IMR-90 (cell line): ENCODE measurements around the gene MCTP1.

Experiments used
- BHLHE40 ChIP-seq: fragments of 150-350 bp; IDR thresholded peaks from 2 replicates; pipeline ENCODE4 v1.6.1; 2016; ENCODE audit warnings: mild to moderate bottlenecking, low read depth, low read length
- MAFK ChIP-seq: IDR thresholded peaks from 2 replicates; pipeline ENCODE4 v1.6.1; 2012; ENCODE audit warnings: low read depth, low read length, improper control_type of control experiment
- MAZ ChIP-seq: IDR thresholded peaks from 2 replicates; pipeline ENCODE4 v1.6.1; 2012; ENCODE audit warnings: low read depth, mild to moderate bottlenecking, low read length, improper control_type of control experiment, moderate library complexity, borderline replicate concordance
- POLR2A ChIP-seq: IDR thresholded peaks from 2 replicates; pipeline ENCODE4 v1.6.1; 2012; ENCODE audit warnings: mild to moderate bottlenecking, low read depth, low read length
- RAD21 ChIP-seq: IDR thresholded peaks from 2 replicates; pipeline ENCODE4 v1.6.1; 2012; ENCODE audit warnings: low read length, improper control_type of control experiment
- RCOR1 ChIP-seq: IDR thresholded peaks from 2 replicates; pipeline ENCODE4 v1.6.1; 2012; ENCODE audit warnings: mild to moderate bottlenecking, low read length, improper control_type of control experiment; ENCODE audit not compliant: insufficient replicate concordance
- RFX5 ChIP-seq: IDR thresholded peaks from 2 replicates; pipeline ENCODE4 v1.8.0; 2012; ENCODE audit warnings: low read depth, mild to moderate bottlenecking, low read length, moderate library complexity
- SMC3 ChIP-seq: fragments of 150-350 bp; IDR thresholded peaks from 2 replicates; pipeline ENCODE4 v1.6.1; 2016; ENCODE audit warnings: low read depth, mild to moderate bottlenecking, antibody characterized with exemption, low read length, moderate library complexity
- TF ChIP-seq, protein P1 (sequence below): conservative IDR thresholded peaks from 2 replicates; pipeline ENCODE4 v1.5.1; 2012; ENCODE audit warnings: mild to moderate bottlenecking, low read depth, low read length, improper control_type of control experiment
- TF ChIP-seq, protein P2 (sequence below): fragments of 150-350 bp; IDR thresholded peaks from 2 replicates; pipeline ENCODE4 v1.6.1; 2017; ENCODE audit warnings: mild to moderate bottlenecking, antibody characterized with exemption, low read length, low read depth

DNA sequence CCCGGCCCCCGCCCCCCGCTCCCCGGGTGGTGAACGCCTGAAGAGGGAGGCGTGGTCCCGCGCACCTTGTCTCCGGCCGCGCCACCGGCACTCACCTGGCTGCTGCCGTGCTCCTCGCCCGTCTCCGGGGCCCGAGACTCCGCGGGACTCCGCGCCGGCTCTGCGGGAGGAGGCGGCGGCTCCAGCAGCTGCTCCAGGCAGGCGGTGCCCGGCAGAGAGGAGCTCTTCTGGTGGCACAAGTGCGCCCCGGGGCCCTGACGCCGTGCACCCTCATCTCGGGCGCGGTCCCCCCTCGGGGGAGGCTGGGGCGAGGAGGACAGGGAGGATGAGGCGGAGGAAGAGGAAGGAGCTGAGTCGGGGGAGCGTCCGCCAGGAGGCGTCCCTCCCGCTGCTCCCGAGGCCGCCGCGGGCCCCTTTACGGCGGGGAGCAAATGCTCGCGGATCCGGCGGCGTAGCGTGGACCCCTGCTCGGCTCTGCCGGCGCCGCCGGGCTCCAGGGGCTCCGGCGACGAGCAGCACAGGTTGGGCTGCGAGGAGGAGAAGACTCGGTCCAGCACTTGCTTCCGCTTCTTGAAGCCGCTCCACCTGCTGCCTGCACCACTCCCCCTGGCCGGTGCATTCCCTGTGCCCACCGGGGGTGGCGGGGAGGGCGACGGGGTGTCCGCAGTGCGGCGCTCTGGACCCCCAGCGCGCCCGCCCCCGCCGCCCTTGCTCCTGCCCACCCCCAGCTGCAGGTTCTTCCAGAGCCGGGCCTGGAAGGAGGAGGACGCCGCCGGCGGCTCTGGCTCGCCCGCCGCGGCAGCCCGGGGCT lies 928 bp downstream of the MCTP1 start:
- TF ChIP-seq RAD21 (no peak), RFX5 (no peak), POLR2A (no peak), MAFK (no peak), BHLHE40 (no peak), RCOR1 (no peak), MAZ (no peak), SMC3 (no peak)
- TF ChIP-seq, protein P1, sequence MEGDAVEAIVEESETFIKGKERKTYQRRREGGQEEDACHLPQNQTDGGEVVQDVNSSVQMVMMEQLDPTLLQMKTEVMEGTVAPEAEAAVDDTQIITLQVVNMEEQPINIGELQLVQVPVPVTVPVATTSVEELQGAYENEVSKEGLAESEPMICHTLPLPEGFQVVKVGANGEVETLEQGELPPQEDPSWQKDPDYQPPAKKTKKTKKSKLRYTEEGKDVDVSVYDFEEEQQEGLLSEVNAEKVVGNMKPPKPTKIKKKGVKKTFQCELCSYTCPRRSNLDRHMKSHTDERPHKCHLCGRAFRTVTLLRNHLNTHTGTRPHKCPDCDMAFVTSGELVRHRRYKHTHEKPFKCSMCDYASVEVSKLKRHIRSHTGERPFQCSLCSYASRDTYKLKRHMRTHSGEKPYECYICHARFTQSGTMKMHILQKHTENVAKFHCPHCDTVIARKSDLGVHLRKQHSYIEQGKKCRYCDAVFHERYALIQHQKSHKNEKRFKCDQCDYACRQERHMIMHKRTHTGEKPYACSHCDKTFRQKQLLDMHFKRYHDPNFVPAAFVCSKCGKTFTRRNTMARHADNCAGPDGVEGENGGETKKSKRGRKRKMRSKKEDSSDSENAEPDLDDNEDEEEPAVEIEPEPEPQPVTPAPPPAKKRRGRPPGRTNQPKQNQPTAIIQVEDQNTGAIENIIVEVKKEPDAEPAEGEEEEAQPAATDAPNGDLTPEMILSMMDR: no peak
- TF ChIP-seq, protein P2, sequence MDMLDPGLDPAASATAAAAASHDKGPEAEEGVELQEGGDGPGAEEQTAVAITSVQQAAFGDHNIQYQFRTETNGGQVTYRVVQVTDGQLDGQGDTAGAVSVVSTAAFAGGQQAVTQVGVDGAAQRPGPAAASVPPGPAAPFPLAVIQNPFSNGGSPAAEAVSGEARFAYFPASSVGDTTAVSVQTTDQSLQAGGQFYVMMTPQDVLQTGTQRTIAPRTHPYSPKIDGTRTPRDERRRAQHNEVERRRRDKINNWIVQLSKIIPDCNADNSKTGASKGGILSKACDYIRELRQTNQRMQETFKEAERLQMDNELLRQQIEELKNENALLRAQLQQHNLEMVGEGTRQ: no peak
